ENCODE measurements around the gene ANKIB1.
A peak's percentile ranks its signal among the peaks of the same experiment; 100 is the strongest.

ANKIB1 gene

DNA sequence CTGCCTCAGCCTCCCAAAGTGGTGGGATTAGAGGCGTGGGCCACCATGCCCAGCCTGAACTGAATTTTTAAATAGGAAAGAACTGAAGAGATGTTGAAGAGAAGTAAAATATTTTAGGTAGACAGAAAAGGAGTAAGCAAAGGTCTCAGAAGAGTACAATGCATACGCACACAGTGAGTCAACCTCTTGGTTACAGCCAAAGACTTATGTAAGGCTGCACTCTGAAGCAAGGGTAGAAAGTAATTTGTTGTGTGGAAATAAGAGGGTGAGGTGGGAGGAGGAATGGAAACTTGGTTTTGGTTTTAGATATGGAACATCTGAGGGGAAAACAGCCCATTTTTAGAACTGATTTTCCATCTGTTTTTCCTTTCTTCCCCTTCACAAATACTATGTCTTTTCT, 17.7 kb upstream of the ANKIB1 start:
- in situ Hi-C loops (cut with MboI; ENCODE audit: low pct_unique_long_range_greater_than_20kb, low sequenced_read_pairs, unreplicated experiment), result no loop called here
- TF ChIP-seq CTCF (IDR thresholded peaks at IDR 0.05; ENCODE audit: extremely low read depth, insufficient read depth, missing control alignments), result no peak
- DNase-seq (ENCODE audit: low spot score), result no peak

DNA sequence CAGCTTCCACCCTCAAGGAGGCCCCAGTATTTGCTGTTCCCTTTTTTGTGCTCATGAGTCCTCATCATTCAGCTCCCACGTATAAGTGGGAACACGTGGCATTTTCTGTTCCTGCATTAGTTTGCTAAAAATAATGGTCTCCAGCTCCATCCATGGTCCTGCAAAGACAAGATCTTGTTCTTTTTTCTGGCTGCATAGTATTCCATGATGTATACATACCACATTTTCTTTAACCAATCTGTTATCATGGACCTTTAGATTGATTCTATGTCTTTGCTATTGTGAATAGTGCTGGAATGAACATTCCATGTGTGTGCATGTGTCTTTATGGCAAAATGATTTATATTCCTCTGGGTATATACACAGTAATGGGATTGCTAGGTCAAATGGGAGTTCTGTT, 17.0 kb upstream of the ANKIB1 start:
- no peak for TF ChIP-seq CTCF (IDR thresholded peaks at IDR 0.05; ENCODE audit: extremely low read depth, insufficient read depth, missing control alignments)
- DNase-seq (ENCODE audit: low spot score), result no peak
- in situ Hi-C loops (cut with MboI; ENCODE audit: low pct_unique_long_range_greater_than_20kb, low sequenced_read_pairs, unreplicated experiment), result no loop called here

DNA sequence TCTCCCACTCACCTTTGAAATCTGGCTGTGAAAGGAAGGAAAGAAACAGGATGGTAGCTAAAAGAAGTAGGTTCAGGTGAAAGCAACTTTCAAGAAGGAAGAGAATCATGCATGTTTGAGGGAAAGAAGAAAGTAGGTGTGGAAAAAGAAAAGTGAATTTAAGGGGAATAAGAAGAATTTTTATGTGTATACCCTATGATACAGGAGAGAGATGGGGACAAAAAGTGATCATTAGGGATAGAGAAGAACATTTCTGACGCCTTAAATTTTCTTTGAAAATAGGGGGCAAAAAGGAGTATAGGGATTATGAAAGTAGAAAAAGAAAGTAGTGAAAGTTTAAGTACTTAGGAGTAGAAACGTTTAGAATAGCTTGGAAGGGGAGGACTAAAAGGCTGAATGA, 15.2 kb upstream of the ANKIB1 start:
- DNase-seq (ENCODE audit: low spot score), result no peak
- no peak for TF ChIP-seq CTCF (IDR thresholded peaks at IDR 0.05; ENCODE audit: extremely low read depth, insufficient read depth, missing control alignments)
- in situ Hi-C loops (cut with MboI; ENCODE audit: low pct_unique_long_range_greater_than_20kb, low sequenced_read_pairs, unreplicated experiment), result no loop called here

GRCh38 chr7:92242972-92243371, 2.8 kb upstream of the ANKIB1 start:
- in situ Hi-C loops (cut with MboI; ENCODE audit: low pct_unique_long_range_greater_than_20kb, low sequenced_read_pairs, unreplicated experiment), result no loop called here
- no peak for DNase-seq (ENCODE audit: low spot score)
- no peak for TF ChIP-seq CTCF (IDR thresholded peaks at IDR 0.05; ENCODE audit: extremely low read depth, insufficient read depth, missing control alignments)

DNA sequence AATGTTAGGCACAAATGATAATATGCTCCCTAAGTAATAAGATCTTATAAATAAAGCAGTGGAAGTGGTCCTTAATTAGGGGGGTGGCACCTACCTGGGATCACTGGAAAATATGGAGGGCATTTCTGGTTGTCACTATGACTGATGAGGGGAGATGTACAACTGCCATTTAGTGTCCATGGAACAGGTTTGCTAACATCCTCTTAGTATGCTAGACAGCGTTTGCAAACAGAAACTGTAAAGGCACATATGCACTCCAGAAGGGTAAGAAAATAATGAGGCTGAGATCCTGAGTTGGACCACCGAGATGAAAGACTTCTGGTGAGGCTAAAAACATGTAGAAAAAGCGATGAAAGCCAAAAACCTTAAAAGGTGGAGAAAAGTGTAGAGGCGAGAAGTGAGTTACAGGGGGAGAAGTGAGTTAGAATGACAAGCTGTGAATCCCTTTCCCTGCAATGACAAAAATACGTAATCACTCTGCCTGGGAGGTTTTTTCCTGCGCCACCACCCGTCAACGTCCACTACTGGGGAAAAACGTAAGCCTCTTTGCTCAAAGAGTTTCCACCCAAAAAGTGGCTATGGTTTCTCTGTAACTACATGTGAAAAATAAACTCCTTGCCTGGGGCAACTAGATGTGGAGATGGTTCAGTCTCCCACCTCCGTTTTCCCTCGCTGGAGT, 827 bp upstream of the ANKIB1 start:
- TF ChIP-seq CTCF (IDR thresholded peaks at IDR 0.05; ENCODE audit: extremely low read depth, insufficient read depth, missing control alignments), result no peak
- DNase-seq (ENCODE audit: low spot score), result no peak
- in situ Hi-C loops (cut with MboI; ENCODE audit: low pct_unique_long_range_greater_than_20kb, low sequenced_read_pairs, unreplicated experiment), result no loop called here

DNA sequence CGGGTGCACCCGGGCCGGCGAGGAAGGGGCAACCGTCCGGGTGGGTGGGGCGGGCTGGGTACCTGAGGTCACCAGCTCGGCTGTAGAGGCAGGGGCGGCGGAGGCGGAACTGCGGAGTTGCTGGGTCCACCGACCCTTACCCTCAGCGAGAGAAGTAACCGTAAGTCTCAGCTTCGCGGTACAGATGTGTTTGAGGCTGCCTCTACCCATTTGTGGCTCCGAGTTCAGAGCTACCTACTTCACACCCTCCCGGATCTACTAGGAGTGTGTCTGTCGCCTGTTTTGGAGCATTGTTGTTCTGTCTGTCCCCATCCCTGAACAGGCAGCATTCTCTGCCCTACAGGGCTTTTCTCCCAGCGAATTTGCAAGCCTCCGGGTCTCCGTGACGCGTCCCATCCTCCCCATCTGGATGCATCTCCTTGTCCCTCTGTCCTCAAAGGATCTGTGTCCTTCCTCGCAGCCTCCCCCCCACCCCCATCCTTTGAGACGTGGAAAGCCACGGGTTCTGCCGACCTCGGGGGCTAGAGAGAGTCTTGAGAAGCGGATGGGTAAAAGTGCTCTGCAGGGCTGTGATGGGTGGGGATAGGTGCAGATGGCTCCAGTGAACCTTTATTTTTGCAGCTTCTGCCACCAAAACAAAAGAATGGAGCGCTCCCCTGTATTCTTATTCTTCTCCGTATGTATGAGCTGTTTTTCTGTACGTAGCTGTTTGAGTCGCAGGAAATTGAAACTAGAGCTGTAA, 757 bp downstream of the ANKIB1 start:
- no peak for TF ChIP-seq CTCF (IDR thresholded peaks at IDR 0.05; ENCODE audit: extremely low read depth, insufficient read depth, missing control alignments)
- DNase-seq (ENCODE audit: low spot score), result peak; percentile 59
- in situ Hi-C loops (cut with MboI; ENCODE audit: low pct_unique_long_range_greater_than_20kb, low sequenced_read_pairs, unreplicated experiment), result no loop called here

All from GM13977 (cell line).